GM19395 (cell line): ENCODE data around the gene HRH1.
"Not testable (repeated sequence)": the region's sequence is repeated elsewhere in the genome, so short reads cannot be mapped to it uniquely, and the experiment has no call there.

Source experiments
- ATAC-seq: cut with Tn5 transposase; IDR thresholded peaks from one replicate; pipeline ENCODE4 v1.9.1; 2021; ENCODE audit warnings: mild to moderate bottlenecking, moderate library complexity; ENCODE audit not compliant: unreplicated experiment

HRH1 gene

DNA sequence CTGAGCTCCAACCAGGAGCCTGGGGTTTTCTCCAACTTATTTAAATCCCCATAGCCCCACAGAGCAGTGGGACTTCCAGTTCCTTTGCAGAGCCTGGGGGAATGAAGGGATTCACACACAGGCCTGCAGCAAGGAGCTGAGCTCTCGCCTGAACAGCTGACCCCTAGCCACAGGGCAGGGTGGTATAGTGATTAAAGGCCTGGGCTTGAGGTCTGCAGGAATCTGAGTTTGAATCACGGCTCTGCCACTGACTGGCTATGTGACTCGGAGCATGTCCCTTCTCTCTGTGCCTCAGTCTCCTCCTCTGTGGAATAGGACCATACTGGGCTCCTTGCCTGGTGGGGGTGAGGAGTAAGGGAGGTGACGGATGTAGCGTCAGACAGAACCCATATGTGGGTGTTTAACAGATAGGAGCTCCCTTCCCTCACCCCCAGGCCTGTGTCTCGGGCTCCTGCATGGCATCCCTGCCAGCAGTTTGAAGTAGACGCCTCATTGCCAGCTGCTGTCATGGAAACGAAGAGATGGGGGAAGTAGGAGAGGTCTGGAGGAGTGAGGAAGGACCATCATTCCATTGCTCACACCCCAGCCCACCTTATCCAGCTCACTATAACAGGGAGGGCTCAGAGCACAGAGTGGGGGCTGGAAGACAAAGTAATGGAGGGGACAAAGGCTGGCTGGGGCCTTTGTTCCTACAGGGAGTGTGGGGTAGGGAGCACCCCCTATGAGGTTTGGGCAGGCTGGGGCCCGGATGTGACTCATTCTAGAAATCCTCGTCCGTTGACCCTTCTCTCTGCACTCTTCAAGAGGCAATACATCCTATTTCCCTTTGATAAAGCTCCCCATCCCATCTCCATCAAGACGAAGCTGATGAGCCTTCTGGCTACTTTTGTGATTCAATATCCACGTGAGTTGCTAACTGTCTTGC lies 14.8 kb downstream of the HRH1 start:
- ATAC-seq = no peak

DNA sequence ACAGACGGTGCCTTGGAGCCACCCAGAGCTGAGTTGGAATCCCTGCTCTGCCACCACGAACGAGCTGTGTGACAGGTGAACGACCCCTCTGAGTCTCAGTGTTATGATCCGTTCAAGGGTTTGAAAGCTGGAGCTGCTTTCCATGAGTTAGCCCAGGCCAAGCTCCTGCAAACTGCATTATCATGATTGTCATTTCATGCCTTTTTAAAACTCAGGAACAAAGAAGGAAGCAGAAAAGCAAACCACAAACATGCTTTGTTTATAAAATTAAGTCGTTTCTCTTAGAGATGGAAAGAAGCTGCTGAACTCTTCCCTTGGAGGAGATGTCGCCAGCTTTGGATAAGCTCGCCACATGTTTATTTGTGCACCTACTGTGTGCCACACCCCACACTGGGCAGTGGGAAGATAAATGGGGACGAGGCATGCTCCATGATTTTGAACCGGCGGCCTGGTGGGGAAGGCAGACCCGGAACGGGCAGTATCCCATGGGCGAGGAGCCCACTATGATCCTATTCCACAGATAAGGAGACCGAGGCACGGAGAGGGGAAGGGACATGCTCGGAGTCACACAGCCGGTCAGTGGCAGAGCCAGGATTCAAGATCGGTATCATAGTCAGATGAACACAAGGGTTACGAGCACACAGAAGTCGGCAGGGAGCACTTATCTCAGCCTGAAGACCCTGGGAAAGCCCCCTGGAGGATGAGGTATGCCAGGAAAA lies 15.9 kb downstream of the HRH1 start:
- no peak for ATAC-seq

DNA sequence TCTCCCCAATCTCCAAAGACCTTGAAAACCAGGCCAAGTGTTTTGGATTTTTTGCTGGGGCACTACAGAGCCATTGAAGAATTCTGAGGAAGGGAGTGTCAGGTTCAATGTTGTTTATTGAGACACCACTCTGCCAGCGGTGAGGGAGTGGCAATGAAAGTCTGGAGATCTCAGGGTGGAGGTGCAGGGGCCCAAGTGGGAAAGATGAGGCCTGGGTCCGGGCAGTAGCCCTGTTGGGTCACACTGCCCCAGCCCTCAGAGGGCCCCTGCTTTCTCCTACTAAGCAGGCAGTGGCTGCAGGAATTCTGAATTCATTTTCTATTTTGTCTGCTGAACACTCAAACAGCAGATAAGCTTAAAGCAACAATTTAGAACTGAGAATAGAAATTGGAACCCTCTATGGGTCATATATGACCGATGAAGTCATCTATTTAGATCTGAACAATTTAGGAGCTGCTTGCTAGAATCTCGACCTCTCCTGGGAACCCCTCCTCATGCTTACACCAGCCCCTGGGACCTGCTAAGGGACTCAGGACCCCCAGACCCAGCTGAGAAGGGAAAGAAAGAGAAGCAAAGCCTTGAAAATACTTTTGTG lies 17.9 kb downstream of the HRH1 start:
- no peak for ATAC-seq

DNA sequence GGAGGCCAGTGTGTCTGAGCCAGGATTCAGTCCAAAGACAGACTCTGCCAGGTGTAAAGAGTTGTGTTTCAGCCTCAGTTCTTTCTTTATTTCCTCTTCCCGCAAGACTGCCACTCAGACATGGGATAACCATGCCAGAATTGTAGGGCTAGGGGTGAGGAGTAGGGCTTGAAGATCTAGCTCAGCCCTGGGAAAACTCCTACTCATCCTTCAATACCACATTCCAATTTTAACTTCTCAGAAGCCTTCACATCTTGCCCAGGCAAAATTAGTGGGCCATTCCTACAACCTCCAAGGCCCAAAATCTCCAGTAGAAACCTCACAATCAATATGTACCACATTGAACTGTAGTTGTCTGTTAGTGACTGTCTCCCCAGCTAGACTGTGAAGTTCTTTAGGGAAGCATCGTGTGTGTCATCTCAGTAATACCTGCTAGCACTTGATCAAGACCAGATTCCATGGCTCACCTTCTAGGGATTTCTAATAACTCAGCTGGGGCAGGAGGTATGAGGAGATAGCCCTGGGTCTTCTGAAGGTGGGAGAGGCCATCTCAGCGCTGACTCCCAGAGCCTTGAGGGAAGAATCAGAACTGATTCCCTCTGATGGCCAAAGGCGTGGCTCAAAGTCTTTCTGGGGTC lies 19.7 kb downstream of the HRH1 start:
- no peak for ATAC-seq

DNA sequence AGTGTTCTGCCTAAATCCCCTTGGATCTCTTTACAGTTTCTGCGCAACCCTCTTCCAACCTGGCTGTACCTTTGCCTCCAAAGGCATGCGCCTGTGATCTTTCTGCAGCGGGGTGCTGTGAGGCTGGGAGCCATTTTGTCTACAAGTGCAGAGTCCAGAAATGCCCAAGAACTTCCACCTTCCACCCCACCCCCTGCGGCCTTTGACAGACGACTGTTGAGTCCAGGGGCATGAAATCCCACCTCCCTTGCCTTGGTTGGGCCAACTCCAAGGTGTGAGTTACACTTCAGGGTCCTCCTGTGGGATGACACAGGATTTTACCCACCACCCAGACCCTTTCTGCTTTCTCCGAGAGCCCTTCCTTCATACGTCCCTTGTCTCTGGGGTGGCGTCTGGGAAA lies 24.1 kb downstream of the HRH1 start:
- ATAC-seq = no peak

DNA sequence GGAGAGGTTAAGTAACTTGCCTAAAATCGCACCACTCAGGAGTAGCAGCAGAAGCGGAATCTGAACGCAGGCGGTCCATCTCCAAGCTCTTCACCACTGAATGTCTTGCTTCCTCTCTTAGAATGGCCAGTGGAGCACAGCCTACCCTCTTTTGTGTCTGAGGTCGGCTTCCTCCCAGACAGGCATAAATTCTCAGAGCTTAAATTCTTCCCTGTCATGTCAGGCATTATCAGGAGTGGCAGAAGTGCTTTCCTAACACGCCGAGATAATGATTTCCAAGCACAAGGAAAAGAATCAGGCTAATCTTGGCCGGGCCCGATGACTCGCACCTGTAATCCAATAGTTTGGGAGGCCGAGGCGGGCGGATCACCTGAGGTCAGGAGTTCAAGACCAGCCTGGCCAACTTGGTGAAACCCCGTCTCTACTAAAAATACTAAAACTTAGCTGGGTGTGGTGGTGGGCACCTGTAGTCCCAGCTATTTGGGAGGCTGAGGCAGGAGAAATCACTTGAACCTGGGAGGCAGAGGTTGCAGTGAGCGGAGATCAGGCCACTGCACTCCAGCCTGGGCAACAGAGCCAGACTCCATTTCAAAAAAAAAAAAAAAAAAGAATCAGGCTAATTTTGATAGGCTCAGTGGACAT lies 30.2 kb downstream of the HRH1 start:
- ATAC-seq = not testable (repeated sequence)

DNA sequence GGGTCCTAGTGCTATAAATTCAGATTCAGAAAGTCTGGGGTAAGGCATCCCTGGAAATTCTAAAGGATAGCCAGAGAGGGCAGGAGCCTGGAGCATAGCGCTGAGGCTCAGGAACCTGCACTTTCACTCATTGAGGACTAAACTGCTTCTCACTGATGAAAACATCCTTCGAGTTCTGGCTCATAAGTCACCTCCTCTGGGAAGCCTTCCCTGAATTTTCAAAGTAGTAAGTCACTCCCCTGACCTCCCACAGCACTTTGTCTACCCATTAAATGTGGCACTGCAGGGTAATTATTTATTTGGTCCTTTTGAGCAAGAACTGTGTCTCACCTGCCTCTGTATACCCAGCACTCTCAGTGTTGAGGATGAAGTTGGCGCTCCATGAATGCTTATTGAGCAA lies 30.9 kb downstream of the HRH1 start:
- no peak for ATAC-seq

DNA sequence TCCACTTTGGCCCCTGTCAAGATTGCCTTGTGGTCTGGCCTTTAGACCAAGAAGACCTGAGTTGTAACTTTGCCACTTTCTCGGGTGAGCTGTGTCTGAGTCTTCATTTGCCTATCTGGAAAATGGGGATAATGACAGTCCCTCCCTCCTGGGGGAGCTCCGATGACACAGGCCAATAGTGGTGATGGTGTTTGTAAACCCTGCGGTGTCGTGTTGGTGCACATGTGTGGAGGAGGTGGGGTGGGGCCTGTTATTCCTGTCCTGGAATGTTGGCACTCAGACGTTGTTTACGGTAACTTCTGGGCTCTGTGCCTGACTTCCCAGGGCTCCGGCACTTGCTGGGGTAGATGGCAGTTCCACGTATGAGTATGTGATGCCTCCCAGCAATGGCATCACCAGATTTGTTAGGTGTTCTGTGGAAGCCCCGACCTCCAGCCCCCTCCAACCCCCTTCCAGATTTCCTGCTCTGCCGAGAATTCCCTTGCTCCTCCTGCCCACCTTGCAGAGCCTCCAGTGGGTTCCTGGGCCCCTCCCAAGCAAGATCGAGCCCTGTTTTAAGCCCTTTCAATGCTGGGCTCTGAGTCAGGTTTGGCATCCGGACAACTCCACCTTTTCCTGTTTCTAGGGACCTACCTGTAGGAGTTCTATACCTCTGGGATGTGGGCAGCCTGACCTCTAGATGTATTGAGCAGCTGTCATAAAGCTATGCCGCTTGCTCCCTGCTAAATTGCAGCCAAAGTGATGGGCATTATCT lies 31.4 kb downstream of the HRH1 start:
- no peak for ATAC-seq

DNA sequence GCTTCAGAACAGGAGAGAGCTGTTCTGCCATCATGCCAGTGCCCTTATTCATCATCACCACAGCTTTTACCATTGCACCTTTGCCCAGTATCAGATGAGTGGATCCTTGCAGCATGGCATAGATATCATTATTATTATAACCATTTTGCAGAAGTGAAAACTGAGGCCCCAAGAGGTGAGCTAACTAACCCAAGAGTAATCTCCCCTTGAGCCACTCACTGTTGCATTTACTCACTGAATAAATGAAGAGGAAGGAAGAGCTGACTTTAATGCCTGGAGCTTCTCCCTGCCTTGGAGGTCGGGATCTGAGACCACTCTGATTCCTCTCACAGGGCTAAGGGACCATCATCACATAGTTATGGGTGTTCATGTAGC lies 32.0 kb downstream of the HRH1 start:
- no peak for ATAC-seq

DNA sequence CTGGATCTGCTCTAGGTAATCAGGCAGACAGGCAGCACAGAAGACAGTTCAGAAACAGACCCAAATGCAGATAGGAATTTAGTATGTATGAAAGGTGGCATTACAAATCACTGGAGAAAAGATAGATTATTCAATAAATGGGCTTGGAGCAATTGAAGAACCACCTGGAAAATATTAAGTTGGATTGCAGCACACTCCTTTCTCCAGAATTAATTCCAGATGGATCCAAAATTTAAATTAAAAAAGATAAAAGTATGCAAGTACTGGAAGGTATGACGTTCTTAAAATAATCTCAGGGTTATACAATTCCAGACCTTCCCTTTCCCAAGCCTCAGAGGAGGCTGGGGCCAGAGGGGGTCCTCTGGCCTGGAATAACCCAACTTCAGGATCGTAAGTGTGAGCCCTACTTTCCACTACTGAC lies 32.5 kb downstream of the HRH1 start:
- ATAC-seq = no peak

DNA sequence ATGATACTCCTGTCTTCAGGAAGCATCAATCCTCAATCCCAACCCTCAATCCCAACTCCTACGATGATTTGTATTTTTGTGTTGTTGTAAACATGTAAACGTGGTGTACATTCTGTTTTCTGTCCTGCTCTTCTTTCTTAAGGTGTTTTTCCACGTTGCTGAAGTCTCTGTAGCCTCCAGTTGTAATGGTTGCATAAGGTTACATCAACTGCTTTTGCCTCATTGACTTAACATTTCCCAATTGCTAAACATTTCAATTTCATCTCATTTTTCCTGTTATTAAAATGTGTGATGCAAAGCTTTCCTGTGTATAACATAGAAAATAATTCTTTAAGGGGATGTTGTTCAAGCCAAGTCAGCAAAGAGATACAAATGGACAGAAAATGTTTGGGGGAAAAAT lies 33.4 kb downstream of the HRH1 start:
- ATAC-seq = no peak

DNA sequence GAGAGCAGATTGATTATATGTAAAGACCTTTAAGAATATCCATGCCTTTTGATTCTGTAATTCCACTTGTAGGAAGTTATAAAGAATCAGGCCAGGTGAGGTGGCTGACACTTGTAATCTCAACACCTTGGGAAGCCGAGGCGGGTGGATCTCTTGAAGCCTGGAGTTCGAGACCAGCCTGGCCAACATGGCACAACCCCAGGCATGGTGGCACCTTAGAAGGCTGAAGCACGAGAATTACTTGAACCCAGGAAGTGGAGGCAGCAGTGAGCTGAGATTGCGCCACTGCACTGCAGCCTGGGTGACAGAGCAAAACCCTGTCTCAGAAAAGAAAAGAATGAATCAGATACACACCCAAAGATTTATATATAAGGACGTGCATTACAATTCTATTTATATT lies 33.9 kb downstream of the HRH1 start:
- ATAC-seq = no peak

DNA sequence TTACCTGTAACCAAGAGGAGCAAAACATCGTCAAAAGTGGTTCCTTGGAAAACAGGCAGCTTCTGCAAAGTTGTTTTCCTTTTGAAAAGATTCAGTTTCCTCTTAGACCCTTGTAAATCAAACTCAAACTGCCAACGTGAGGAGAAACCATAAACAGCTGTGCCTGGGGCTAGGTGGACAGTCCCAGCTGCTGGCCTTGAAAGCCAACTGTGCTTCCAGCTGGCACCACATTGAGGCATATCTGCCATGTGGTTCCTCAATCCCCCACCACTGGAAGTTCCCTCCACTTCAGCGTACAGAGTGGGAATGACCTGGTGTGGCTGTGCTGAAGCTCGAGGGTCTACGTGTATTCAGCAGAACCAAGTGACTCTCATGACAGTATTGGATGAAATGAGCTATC lies 40.9 kb downstream of the HRH1 start:
- ATAC-seq = no peak

DNA sequence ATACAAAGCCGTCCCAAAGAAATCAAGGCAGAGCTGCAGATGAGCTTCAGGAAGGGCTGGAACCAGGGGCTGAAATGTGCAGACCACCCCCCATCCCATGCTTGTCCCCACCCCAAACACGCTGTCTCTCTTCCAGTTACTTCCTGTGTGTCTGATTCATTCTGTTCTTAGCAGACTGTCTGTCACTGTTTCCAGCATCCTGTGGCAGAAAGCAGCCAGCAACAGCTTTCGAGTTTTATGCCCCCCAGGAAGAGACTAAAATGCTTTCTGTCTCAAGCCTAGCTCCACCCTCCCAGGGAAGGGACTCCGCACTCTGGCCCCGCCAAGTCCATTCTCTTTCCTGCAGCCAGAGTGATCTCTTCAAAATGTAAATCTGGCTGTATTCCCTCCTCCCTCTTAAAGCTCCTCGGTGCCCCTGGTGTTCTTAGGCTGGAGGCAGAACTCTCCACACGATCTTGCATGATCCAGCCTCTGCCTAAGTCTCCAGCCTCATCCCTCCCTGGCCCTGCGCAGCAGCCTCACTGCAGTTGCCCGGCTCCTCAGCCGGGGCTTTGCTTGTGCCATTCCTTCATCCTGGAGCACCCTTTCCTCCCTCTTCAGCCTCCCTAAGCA lies 41.5 kb downstream of the HRH1 start:
- no peak for ATAC-seq

DNA sequence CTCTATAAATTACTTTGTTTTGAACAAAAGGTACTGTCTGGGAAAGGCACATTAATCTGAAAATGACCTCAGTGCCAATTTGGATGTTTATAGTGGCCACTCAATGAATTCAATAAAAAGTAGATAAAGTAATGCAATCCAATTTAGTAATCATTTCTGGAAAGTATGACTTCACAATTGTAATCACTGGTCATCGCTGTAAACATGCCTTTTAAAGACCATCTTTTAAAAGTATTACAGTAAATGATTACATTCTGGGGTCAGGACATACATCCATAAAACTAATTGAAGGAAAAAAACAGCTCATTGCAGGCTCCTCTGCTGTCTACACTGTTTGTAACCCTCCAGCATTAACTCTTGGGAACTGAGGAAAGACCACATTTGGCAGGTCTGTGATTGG lies 43.2 kb downstream of the HRH1 start:
- no peak for ATAC-seq

DNA sequence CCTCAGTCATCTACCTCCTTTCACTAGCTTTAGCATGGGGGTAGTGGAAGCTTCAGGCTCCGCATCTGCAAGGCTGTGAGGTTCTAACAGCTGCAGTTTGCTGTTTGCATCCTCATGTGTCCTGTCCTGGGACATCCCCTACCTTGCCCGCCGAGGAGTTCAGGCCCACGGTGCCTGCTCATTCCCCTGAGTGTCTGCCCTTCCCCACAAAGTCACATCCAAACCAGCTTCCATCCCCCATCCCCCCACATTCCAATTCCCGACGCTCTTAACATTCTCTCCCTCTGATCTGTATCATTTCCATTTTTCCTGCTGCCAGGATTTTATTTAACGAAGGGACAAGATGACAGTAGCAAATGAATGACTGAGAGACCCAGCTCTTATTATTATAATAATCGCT lies 43.8 kb downstream of the HRH1 start:
- no peak for ATAC-seq

DNA sequence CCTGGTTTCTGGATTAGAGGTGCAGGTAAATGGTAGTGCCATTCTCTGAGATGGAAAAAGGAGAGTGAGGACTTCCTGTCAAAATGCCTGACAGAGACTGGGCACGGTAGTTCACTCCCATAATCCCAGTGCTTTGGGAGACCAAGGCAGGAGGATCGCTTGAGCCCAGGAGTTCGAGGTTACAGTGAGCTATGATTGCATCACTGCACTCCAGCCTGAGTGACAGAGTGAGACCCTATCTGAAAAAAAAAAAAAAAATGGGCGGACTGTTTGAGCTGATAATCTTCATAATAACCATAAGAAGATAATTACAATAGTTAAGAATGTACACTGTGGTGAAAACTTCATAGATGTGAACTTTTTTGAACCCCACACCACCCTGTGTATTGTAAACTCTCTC lies 44.2 kb downstream of the HRH1 start:
- ATAC-seq = no peak

DNA sequence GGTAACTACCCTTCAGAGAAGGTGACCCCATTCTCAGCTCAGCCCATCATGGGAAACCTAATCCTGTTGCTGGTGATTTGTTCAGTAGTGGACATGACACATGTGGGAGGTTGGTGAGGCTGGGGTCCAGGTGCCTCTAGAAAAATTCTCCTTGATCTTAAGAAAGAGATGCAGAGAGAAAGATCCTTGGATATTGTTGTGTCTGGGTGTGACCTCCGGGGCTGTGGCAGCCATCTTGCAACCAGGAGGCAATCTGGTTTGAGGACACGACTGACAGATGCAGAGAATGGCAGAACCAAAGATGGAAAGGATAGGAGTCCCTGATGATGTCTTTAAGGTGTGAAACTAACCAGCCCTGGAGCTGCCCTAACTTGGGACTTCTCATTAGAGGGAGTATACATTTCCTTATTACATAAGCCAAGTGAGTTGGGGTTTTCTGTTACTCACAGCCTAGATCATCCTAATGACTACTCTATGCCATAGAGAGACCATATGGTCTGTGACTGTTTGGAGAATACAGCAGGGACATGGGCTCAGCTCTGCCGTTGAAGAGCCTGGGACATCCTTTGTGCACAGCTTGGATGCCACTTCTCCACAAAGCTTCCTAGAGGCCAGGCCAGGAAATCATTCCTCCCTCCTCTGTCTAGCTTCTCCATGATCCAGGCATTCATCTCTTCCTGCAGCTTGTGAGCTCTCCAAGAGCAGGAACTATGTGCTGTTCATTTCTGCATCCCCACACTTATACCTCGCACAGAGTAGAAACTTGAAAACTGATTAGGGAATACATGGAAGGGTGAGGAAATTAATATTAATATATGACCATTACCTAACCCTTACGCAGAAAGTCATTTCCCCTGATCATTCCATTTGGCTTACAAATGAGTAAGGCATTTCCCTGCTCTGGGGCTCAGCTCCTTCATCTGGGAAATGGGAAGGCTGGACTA lies 45.9 kb downstream of the HRH1 start:
- no peak for ATAC-seq
